Breast epithelium (tissue), 4 donors: Measurements from ENCODE around the gene SORCS3. TPM values are rescaled to one million over a fixed set of nuclear protein-coding genes. Genes with fewer than 3 reads are reported as not detected.

Experiments
- DNase-seq, 2 donors: peaks; one replicate each; pipeline ENCODE4 v3.0.0-alpha.2; 2019; ENCODE audit warnings: low spot score in 2 of 2
- H3K27ac ChIP-seq, 2 donors: fragments of 200-600 bp; sonication (generic) in 1 of 2; one replicate each; pipeline ENCODE4 v1.5.1; 2016 to 2019; ENCODE audit warnings: mild to moderate bottlenecking in 1 of 2
- H3K27me3 ChIP-seq, 2 donors: fragments of 200-600 bp; sonication (generic) in 1 of 2; one replicate each; pipeline versions ENCODE4 v1.5.1 to v1.6.0; 2017 to 2019; ENCODE audit warnings: control low read depth in 1 of 2, mild to moderate bottlenecking in 1 of 2
- H3K36me3 ChIP-seq: fragments of 200-600 bp; one replicate; pipeline ENCODE4 v1.5.1; 2019
- H3K4me1 ChIP-seq, 2 donors: fragments of 200-600 bp; sonication (generic); one replicate each; pipeline ENCODE4 v1.5.1; 2016 to 2019; ENCODE audit warnings: control low read depth in 1 of 2
- H3K4me3 ChIP-seq, 3 donors: fragments of 200-600 bp; sonication (generic); 1 replicate in 2 of 3; 2 replicates in 1 of 3; pipeline ENCODE4 v1.5.1; 2016 to 2019; ENCODE audit warnings: mild to moderate bottlenecking in 3 of 3, moderate library complexity in 2 of 3
- H3K9me3 ChIP-seq, 2 donors: fragments of 200-600 bp; sonication (generic) in 1 of 2; one replicate each; pipeline ENCODE4 v1.5.1; 2016 to 2019; ENCODE audit warnings: control low read depth in 1 of 2
- POLR2A ChIP-seq: fragments of 450-650 bp; IDR thresholded peaks from one replicate; pipeline ENCODE4 v1.6.1; 2016; ENCODE audit warnings: antibody characterized with exemption, mild to moderate bottlenecking, moderate library complexity
- POLR2AphosphoS5 ChIP-seq, 3 donors: sonication (generic); formaldehyde crosslinking; IDR thresholded peaks; one replicate each; pipeline ENCODE4 v1.6.1; 2017; ENCODE audit warnings: antibody characterized with exemption in 3 of 3
- intact Hi-C: fragments of 100-400 bp; cut with DNase I; formaldehyde crosslinking; loops from one replicate; pipeline ENCODE4 v1.15.1; 2023; ENCODE audit warnings: low total_unique reads
- total RNA-seq, 3 donors: library from RNA; depleted of rRNA; stranded (reverse); fragments of >200 nt; gene quantifications; one replicate each; pipeline ENCODE4 v1.1.0, GENCODE V29; 2016
- TF ChIP-seq, protein P1 (sequence below), 3 donors: fragments of 450-650 bp; IDR thresholded peaks; one replicate each; pipeline ENCODE4 v1.5.1; 2016 to 2017; ENCODE audit warnings: antibody characterized with exemption in 3 of 3, mild to moderate bottlenecking in 3 of 3, moderate library complexity in 3 of 3

Gene SORCS3
- total RNA-seq, 3 donors from 2014 or later: under 0.01 to 0.16 TPM; not detected in 1

GRCh38 chr10:104762793-104763192 lies 121.7 kb downstream of the SORCS3 start:
- Histone ChIP-seq H3K36me3 (no peaks in the 10 kb centered on the region), H3K4me3 (no peak overlapping the region), H3K27me3 (no peaks in the 10 kb centered on the region), H3K27ac (no peak overlapping the region), H3K9me3 (no peaks in the 10 kb centered on the region), H3K4me1 (no peaks in the 10 kb centered on the region)
- TF ChIP-seq POLR2AphosphoS5 (IDR thresholded peaks at IDR 0.05) (no peak), POLR2A (no peak)
- TF ChIP-seq, protein P1, sequence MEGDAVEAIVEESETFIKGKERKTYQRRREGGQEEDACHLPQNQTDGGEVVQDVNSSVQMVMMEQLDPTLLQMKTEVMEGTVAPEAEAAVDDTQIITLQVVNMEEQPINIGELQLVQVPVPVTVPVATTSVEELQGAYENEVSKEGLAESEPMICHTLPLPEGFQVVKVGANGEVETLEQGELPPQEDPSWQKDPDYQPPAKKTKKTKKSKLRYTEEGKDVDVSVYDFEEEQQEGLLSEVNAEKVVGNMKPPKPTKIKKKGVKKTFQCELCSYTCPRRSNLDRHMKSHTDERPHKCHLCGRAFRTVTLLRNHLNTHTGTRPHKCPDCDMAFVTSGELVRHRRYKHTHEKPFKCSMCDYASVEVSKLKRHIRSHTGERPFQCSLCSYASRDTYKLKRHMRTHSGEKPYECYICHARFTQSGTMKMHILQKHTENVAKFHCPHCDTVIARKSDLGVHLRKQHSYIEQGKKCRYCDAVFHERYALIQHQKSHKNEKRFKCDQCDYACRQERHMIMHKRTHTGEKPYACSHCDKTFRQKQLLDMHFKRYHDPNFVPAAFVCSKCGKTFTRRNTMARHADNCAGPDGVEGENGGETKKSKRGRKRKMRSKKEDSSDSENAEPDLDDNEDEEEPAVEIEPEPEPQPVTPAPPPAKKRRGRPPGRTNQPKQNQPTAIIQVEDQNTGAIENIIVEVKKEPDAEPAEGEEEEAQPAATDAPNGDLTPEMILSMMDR (IDR thresholded peaks at IDR 0.05): no peak
- DNase-seq: no peak
- intact Hi-C loops: no loop called here

DNA sequence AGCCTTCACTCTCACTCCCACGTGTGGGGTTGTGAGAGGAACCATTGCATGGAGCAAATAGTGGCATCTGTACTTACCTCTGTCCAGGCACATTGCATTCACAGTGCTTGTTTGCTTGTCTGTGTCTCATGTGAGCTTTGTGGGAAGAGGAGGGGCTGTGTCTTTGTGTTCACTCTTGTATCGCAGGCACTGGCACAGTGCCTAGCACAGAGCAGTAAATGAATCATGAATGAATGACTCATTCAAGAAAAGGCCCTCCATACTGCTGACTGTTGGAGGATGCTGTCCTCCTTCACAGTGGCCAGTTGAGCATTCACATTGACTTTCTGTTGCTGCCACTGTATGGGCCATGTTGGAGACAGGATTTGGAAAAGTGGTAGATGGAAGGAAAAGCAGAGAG lies 125.3 kb downstream of the SORCS3 start:
- no peaks in the 10 kb centered on the region for H3K36me3 ChIP-seq
- H3K4me1 ChIP-seq: no peaks in the 10 kb centered on the region
- no peaks in the 10 kb centered on the region for H3K27me3 ChIP-seq
- H3K4me3 ChIP-seq: no peak overlapping the region
- no peaks in the 10 kb centered on the region for H3K9me3 ChIP-seq
- intact Hi-C loops: no loop called here
- DNase-seq: no peak
- no peak overlapping the region for H3K27ac ChIP-seq
- TF ChIP-seq, protein P1 (IDR thresholded peaks at IDR 0.05): no peak
- no peak for TF ChIP-seq POLR2A
- no peak for TF ChIP-seq POLR2AphosphoS5 (IDR thresholded peaks at IDR 0.05)

DNA sequence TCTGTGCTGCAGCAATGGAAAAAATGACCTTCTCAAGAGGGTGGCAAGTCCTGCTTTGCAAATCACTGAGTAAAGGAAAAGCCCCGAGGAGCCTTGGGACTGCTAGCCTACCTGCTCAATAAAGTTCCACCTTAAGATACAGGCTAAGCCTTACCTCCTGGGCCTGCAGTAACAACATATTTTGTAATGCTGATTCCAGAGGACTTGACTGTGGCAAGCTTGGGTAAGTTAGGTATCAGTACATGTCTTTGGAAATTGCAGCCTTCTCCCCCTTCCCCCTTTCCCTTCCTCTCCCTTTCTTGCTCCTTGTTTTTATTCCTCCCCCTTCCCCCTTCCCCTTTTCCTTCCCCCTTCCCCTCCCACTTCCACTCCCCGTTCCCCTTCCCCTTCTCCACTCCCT lies 126.2 kb downstream of the SORCS3 start:
- no peak for DNase-seq
- Histone ChIP-seq H3K9me3 (no peaks in the 10 kb centered on the region), H3K27me3 (peaks cover 0 to 7% of the 10 kb centered on the region in 2 donors), H3K36me3 (no peaks in the 10 kb centered on the region), H3K4me1 (no peaks in the 10 kb centered on the region), H3K4me3 (no peak overlapping the region), H3K27ac (no peak overlapping the region)
- intact Hi-C loops: no loop called here
- TF ChIP-seq, protein P1 (IDR thresholded peaks at IDR 0.05): no peak
- TF ChIP-seq POLR2A: no peak
- no peak for TF ChIP-seq POLR2AphosphoS5 (IDR thresholded peaks at IDR 0.05)

GRCh38 chr10:104767745-104768144 lies 126.7 kb downstream of the SORCS3 start:
- H3K36me3 ChIP-seq: no peaks in the 10 kb centered on the region
- DNase-seq: no peak
- H3K9me3 ChIP-seq: no peaks in the 10 kb centered on the region
- TF ChIP-seq POLR2AphosphoS5 (IDR thresholded peaks at IDR 0.05) (no peak), POLR2A (no peak)
- TF ChIP-seq, protein P1 (IDR thresholded peaks at IDR 0.05): no peak
- no peaks in the 10 kb centered on the region for H3K4me1 ChIP-seq
- no peak overlapping the region for H3K4me3 ChIP-seq
- intact Hi-C loops: no loop called here
- peaks cover 0 to 11% of the 10 kb centered on the region in 2 donors for H3K27me3 ChIP-seq
- H3K27ac ChIP-seq: no peak overlapping the region

GRCh38 chr10:104773105-104773504 lies 132.0 kb downstream of the SORCS3 start:
- no peak for DNase-seq
- Histone ChIP-seq H3K27ac (no peak overlapping the region), H3K4me3 (no peak overlapping the region), H3K9me3 (no peaks in the 10 kb centered on the region), H3K4me1 (no peaks in the 10 kb centered on the region), H3K36me3 (no peaks in the 10 kb centered on the region), H3K27me3 (peaks cover 0 to 11% of the 10 kb centered on the region in 2 donors)
- TF ChIP-seq POLR2AphosphoS5 (IDR thresholded peaks at IDR 0.05) (no peak), POLR2A (no peak)
- TF ChIP-seq, protein P1 (IDR thresholded peaks at IDR 0.05): no peak
- intact Hi-C loops: no loop called here
